Neural progenitor cell (in vitro differentiated cells): ENCODE measurements around the gene INPP4A. TPM values are rescaled to one million over a fixed set of nuclear protein-coding genes. Genes with fewer than 3 reads are reported as not detected.

Experiments
- DNase-seq: peaks from one replicate; pipeline ENCODE4 v3.0.0-alpha.2; 2016; ENCODE audit warnings: low spot score
- H2AFZ ChIP-seq: fragments of 200-600 bp; sonication (generic); replicated peaks from 2 replicates; pipeline ENCODE4 v1.6.1; 2016; ENCODE audit warnings: antibody characterized with exemption
- H3F3A ChIP-seq: fragments of 200-600 bp; sonication (generic); 2 replicates; pipeline ENCODE4 v1.6.1; 2016; ENCODE audit warnings: antibody characterized with exemption, low read depth
- H3K27ac ChIP-seq: fragments of 200-600 bp; sonication (generic); 2 replicates; pipeline ENCODE4 v1.5.1; 2016; ENCODE audit warnings: mild to moderate bottlenecking
- H3K27me3 ChIP-seq: fragments of 200-600 bp; sonication (generic); 2 replicates; pipeline ENCODE4 v1.6.1; 2016; ENCODE audit warnings: mild to moderate bottlenecking, moderate library complexity
- H3K36me3 ChIP-seq: fragments of 200-600 bp; sonication (generic); 2 replicates; pipeline ENCODE4 v1.5.1; 2016
- H3K4me1 ChIP-seq: fragments of 200-600 bp; sonication (generic); 2 replicates; pipeline ENCODE4 v1.6.1; 2016; ENCODE audit warnings: mixed run types
- H3K4me2 ChIP-seq: fragments of 200-600 bp; sonication (generic); 2 replicates; pipeline ENCODE4 v1.6.1; 2016
- H3K4me3 ChIP-seq: fragments of 200-600 bp; sonication (generic); 2 replicates; pipeline ENCODE4 v1.5.1; 2016
- H3K79me2 ChIP-seq: fragments of 200-600 bp; sonication (generic); 2 replicates; pipeline ENCODE4 v1.6.1; 2016; ENCODE audit warnings: low read depth
- H3K9ac ChIP-seq: fragments of 200-600 bp; sonication (generic); 2 replicates; pipeline ENCODE4 v1.6.1; 2016
- H3K9me3 ChIP-seq: fragments of 200-600 bp; sonication (generic); 2 replicates; pipeline ENCODE4 v1.5.1; 2016; ENCODE audit warnings: low read depth
- H4K20me1 ChIP-seq: fragments of 200-600 bp; sonication (generic); 2 replicates; pipeline ENCODE4 v1.6.1; 2016; ENCODE audit warnings: low read depth
- H3K27ac Mint-ChIP-seq: 3 replicates; pipeline ENCODE4 v1.8.0; 2021; ENCODE audit warnings: mixed read lengths
- H3K27me3 Mint-ChIP-seq: 2 replicates; pipeline ENCODE4 v1.8.0; 2022; ENCODE audit warnings: low read depth, mild to moderate bottlenecking, inconsistent platforms, moderate library complexity, mixed read lengths; ENCODE audit not compliant: insufficient read depth
- H3K36me3 Mint-ChIP-seq: 3 replicates; pipeline ENCODE4 v1.8.0; 2021; ENCODE audit warnings: mixed read lengths
- H3K4me1 Mint-ChIP-seq: 3 replicates; pipeline ENCODE4 v1.8.0; 2021; ENCODE audit warnings: mixed read lengths
- H3K4me3 Mint-ChIP-seq: 3 replicates; pipeline ENCODE4 v1.8.0; 2021; ENCODE audit warnings: mild to moderate bottlenecking, moderate library complexity, mixed read lengths
- H3K9me3 Mint-ChIP-seq: 3 replicates; pipeline ENCODE4 v1.8.0; 2020; ENCODE audit warnings: mixed read lengths
- EZH2 ChIP-seq: fragments of 200-600 bp; sonication (generic); IDR thresholded peaks from 2 replicates; pipeline ENCODE4 v1.6.1; 2017; ENCODE audit warnings: antibody characterized with exemption, mild to moderate bottlenecking, moderate library complexity
- EZH2phosphoT487 ChIP-seq: fragments of 200-600 bp; sonication (generic); IDR thresholded peaks from 2 replicates; pipeline ENCODE4 v1.6.1; 2017; ENCODE audit warnings: antibody characterized with exemption
- total RNA-seq: library from RNA; depleted of rRNA; stranded (reverse); fragments of >200 nt; gene quantifications from 2 replicates; pipeline ENCODE4 v1.2.3, GENCODE V29; 2015; ENCODE audit warnings: low replicate concordance
- TF ChIP-seq, protein P1 (sequence below): fragments of 200-600 bp; sonication (generic); IDR thresholded peaks from 2 replicates; pipeline ENCODE4 v1.5.1; 2017; ENCODE audit warnings: antibody characterized with exemption, mild to moderate bottlenecking

The INPP4A gene
- total RNA-seq, 1 donor from 2014 or later: 35.1 TPM

DNA sequence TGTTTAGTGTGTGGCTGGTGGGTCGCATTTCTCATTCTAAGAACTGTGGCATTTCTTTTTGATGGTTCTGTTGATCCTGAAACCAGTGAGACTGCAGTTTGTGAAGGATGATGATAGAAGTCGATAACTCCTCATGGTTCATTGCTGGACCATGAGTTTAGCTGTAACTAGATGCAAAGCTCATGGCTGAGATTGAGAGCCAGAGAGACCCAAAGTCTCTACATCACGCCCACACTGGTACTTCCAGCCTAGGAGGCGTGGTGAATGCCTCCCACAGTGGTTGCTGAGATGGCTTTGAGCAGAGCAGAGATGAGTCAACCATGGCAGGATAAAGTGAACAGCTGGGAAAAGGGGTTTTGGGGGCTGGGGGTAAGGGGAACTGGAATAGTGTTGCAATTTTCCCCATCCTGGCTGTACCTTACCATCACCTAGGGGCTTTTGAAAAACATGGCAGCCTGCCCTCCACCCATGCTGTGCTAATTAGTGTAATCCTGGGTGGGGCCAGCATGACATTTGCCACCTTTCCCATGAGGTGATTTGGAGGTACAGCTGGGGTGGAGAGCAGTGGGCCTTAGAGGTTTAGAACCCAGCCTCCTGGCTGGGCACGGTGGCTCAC is 24.1 kb downstream of the INPP4A start:
- TF ChIP-seq EZH2phosphoT487 (no peak), EZH2 (no peak)
- TF ChIP-seq, protein P1, sequence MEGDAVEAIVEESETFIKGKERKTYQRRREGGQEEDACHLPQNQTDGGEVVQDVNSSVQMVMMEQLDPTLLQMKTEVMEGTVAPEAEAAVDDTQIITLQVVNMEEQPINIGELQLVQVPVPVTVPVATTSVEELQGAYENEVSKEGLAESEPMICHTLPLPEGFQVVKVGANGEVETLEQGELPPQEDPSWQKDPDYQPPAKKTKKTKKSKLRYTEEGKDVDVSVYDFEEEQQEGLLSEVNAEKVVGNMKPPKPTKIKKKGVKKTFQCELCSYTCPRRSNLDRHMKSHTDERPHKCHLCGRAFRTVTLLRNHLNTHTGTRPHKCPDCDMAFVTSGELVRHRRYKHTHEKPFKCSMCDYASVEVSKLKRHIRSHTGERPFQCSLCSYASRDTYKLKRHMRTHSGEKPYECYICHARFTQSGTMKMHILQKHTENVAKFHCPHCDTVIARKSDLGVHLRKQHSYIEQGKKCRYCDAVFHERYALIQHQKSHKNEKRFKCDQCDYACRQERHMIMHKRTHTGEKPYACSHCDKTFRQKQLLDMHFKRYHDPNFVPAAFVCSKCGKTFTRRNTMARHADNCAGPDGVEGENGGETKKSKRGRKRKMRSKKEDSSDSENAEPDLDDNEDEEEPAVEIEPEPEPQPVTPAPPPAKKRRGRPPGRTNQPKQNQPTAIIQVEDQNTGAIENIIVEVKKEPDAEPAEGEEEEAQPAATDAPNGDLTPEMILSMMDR: no peak
- Histone ChIP-seq H3K9ac (no peak overlapping the region), H3K9me3 (no peaks in the 10 kb centered on the region), H3K27me3 (no peaks in the 10 kb centered on the region), H3K79me2 (peaks cover 60% of the 10 kb centered on the region), H3K27ac (no peak overlapping the region), H3F3A (no peaks in the 10 kb centered on the region), H2AFZ (no peak overlapping the region), H3K4me1 (no peaks in the 10 kb centered on the region), H3K36me3 (no peaks in the 10 kb centered on the region), H3K4me3 (no peak overlapping the region), H4K20me1 (peaks cover 25% of the 10 kb centered on the region), H3K4me2 (no peak overlapping the region)
- peaks cover 22% of the 10 kb centered on the region for H3K36me3 Mint-ChIP-seq
- H3K4me1 Mint-ChIP-seq: peaks cover 14% of the 10 kb centered on the region
- no peak for DNase-seq
- no peaks in the 10 kb centered on the region for H3K9me3 Mint-ChIP-seq
- H3K4me3 Mint-ChIP-seq: no peak overlapping the region
- peaks cover 2% of the 10 kb centered on the region for H3K27me3 Mint-ChIP-seq
- no peak overlapping the region for H3K27ac Mint-ChIP-seq

DNA sequence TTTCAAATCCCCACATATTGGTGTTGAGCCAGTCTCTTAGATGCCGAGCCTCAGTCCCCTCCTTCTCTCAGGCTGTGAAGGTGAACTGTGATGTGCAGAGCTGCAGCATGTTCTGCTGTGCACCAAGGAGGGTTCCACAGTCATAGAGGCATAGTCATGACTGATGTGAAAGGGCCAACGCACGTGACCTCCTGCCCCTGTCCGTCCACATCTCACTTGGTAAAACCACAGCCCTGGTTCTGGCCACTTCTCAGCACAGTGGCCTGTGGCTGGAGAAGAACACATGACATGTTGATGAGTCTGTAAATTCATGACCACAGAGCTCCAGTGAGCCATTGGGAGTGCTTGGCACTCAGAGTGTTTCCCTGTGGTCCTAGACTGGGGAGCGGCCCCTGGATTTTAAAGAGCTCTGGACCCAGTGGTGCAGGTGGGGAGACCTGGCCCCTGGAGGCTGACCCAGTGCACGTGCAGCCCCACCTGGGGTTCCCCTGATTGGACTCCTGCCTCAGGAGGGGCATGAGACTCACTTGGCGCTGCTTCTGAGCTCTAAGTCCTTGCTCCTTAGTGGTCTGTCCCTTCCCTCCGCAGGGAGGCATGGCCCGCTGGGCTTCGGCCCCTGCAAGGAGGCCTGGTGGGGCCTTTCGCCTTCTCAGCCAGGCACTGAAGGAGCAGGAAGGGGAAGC is 25.3 kb downstream of the INPP4A start:
- no peaks in the 10 kb centered on the region for H3K9me3 Mint-ChIP-seq
- TF ChIP-seq, protein P1: no peak
- TF ChIP-seq EZH2: no peak
- no peak for TF ChIP-seq EZH2phosphoT487

DNA sequence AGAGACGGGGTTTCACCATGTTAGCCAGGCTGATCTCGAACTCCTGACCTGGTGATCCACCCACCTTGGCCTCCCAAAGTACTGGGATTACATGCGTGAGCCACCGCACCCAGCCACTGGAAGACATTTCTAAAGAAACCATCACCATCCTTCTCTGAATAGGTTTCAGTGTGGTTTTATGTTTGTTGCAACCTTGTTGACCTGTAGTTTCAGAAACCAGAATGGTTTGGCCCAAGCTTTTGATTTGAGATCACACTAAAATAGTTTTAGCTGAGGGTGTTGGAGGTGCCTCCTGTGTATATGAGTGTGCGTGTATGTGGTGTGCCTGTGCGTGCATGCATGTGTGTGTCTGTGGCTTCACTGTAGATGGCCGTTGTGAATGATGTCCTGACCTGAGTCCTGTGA is 26.2 kb downstream of the INPP4A start:
- H3K27me3 Mint-ChIP-seq: no peaks in the 10 kb centered on the region
- Histone ChIP-seq H2AFZ (no peak overlapping the region), H3K9ac (no peak overlapping the region), H4K20me1 (peaks cover 12% of the 10 kb centered on the region), H3K27me3 (no peaks in the 10 kb centered on the region), H3K27ac (no peak overlapping the region), H3K79me2 (peaks cover 55% of the 10 kb centered on the region), H3K9me3 (no peaks in the 10 kb centered on the region), H3K4me2 (no peak overlapping the region), H3K4me1 (peaks cover 8% of the 10 kb centered on the region), H3F3A (no peaks in the 10 kb centered on the region), H3K4me3 (no peak overlapping the region), H3K36me3 (no peaks in the 10 kb centered on the region)
- H3K4me3 Mint-ChIP-seq: no peak overlapping the region
- no peaks in the 10 kb centered on the region for H3K9me3 Mint-ChIP-seq
- H3K27ac Mint-ChIP-seq: no peak overlapping the region
- TF ChIP-seq EZH2phosphoT487: no peak
- TF ChIP-seq, protein P1: no peak
- TF ChIP-seq EZH2: no peak
- peaks cover 14% of the 10 kb centered on the region for H3K4me1 Mint-ChIP-seq
- DNase-seq: no peak
- peaks cover 16% of the 10 kb centered on the region for H3K36me3 Mint-ChIP-seq

More for the DNA sequence above, 25.3 kb downstream of the INPP4A start:
- Histone ChIP-seq H3K9ac (no peak overlapping the region), H4K20me1 (peaks cover 17% of the 10 kb centered on the region), H3K27ac (no peak overlapping the region), H3K9me3 (no peaks in the 10 kb centered on the region), H3K36me3 (no peaks in the 10 kb centered on the region), H2AFZ (no peak overlapping the region), H3K4me3 (no peak overlapping the region), H3K79me2 (peaks cover 55% of the 10 kb centered on the region), H3K4me2 (no peak overlapping the region), H3K4me1 (peaks cover 2% of the 10 kb centered on the region), H3K27me3 (no peaks in the 10 kb centered on the region), H3F3A (no peaks in the 10 kb centered on the region)
- Mint-ChIP-seq H3K27ac (no peak overlapping the region), H3K36me3 (peaks cover 16% of the 10 kb centered on the region), H3K4me3 (no peak overlapping the region), H3K4me1 (peaks cover 11% of the 10 kb centered on the region), H3K27me3 (peaks cover 2% of the 10 kb centered on the region)
- no peak for DNase-seq
